ENCODE data around the gene GFAP. TPM values are rescaled to one million over a fixed set of nuclear protein-coding genes. Genes with fewer than 3 reads are reported as not detected.

GFAP gene
- total RNA-seq, 1 donor from 2014 or later: not detected

- Mint-ChIP-seq H3K4me1 (ENCODE audit: unreplicated experiment) (no peaks in the 10 kb centered on the region), H3K4me3 (ENCODE audit: unreplicated experiment) (no peak overlapping the region), H3K36me3 (ENCODE audit: unreplicated experiment) (peaks cover 42% of the 10 kb centered on the region), H3K9me3 (ENCODE audit: unreplicated experiment) (no peaks in the 10 kb centered on the region), H3K27ac (ENCODE audit: unreplicated experiment) (no peak overlapping the region), H3K27me3 (ENCODE audit: unreplicated experiment) (no peaks in the 10 kb centered on the region)
- DNase-seq (ENCODE audit: extremely low spot score, unreplicated experiment): no peak
- peak; percentile 72 for TF ChIP-seq CTCF (IDR thresholded peaks at IDR 0.05)
Measured at GRCh38 chr17:44878627-44879221, 36.6 kb downstream of the GFAP start.

GRCh38 chr17:44877121-44877520 is 38.2 kb downstream of the GFAP start:
- no peak for TF ChIP-seq CTCF (IDR thresholded peaks at IDR 0.05)
- no peak overlapping the region for H3K4me3 Mint-ChIP-seq (ENCODE audit: unreplicated experiment)
- H3K36me3 Mint-ChIP-seq (ENCODE audit: unreplicated experiment): peaks cover 36% of the 10 kb centered on the region
- no peaks in the 10 kb centered on the region for H3K4me1 Mint-ChIP-seq (ENCODE audit: unreplicated experiment)
- no peaks in the 10 kb centered on the region for H3K9me3 Mint-ChIP-seq (ENCODE audit: unreplicated experiment)
- no peak overlapping the region for H3K27ac Mint-ChIP-seq (ENCODE audit: unreplicated experiment)
- no peak for DNase-seq (ENCODE audit: extremely low spot score, unreplicated experiment)
- H3K27me3 Mint-ChIP-seq (ENCODE audit: unreplicated experiment): no peaks in the 10 kb centered on the region

GRCh38 chr17:44875761-44876160 is 39.5 kb downstream of the GFAP start:
- Mint-ChIP-seq H3K9me3 (ENCODE audit: unreplicated experiment) (no peaks in the 10 kb centered on the region), H3K27me3 (ENCODE audit: unreplicated experiment) (no peaks in the 10 kb centered on the region), H3K27ac (ENCODE audit: unreplicated experiment) (no peak overlapping the region), H3K4me1 (ENCODE audit: unreplicated experiment) (no peaks in the 10 kb centered on the region), H3K36me3 (ENCODE audit: unreplicated experiment) (peaks cover 40% of the 10 kb centered on the region), H3K4me3 (ENCODE audit: unreplicated experiment) (no peak overlapping the region)
- DNase-seq (ENCODE audit: extremely low spot score, unreplicated experiment): no peak
- no peak for TF ChIP-seq CTCF (IDR thresholded peaks at IDR 0.05)

- no peaks in the 10 kb centered on the region for H3K27me3 Mint-ChIP-seq (ENCODE audit: unreplicated experiment)
- H3K4me1 Mint-ChIP-seq (ENCODE audit: unreplicated experiment): no peaks in the 10 kb centered on the region
- TF ChIP-seq CTCF (IDR thresholded peaks at IDR 0.05): no peak
- no peaks in the 10 kb centered on the region for H3K9me3 Mint-ChIP-seq (ENCODE audit: unreplicated experiment)
- no peak overlapping the region for H3K27ac Mint-ChIP-seq (ENCODE audit: unreplicated experiment)
- no peak overlapping the region for H3K4me3 Mint-ChIP-seq (ENCODE audit: unreplicated experiment)
- no peak for DNase-seq (ENCODE audit: extremely low spot score, unreplicated experiment)
- peaks cover 42% of the 10 kb centered on the region for H3K36me3 Mint-ChIP-seq (ENCODE audit: unreplicated experiment)
Measured at GRCh38 chr17:44872131-44872768, 43.0 kb downstream of the GFAP start.

- no peak for TF ChIP-seq CTCF (IDR thresholded peaks at IDR 0.05)
- Mint-ChIP-seq H3K4me3 (ENCODE audit: unreplicated experiment) (no peak overlapping the region), H3K9me3 (ENCODE audit: unreplicated experiment) (no peaks in the 10 kb centered on the region), H3K27ac (ENCODE audit: unreplicated experiment) (no peak overlapping the region), H3K4me1 (ENCODE audit: unreplicated experiment) (no peaks in the 10 kb centered on the region), H3K27me3 (ENCODE audit: unreplicated experiment) (no peaks in the 10 kb centered on the region), H3K36me3 (ENCODE audit: unreplicated experiment) (peaks cover 38% of the 10 kb centered on the region)
- no peak for DNase-seq (ENCODE audit: extremely low spot score, unreplicated experiment)
Measured at GRCh38 chr17:44871556-44871955, 43.7 kb downstream of the GFAP start.

Data from osteocyte (in vitro differentiated cells).